Kasumi-1 (cell line): Measurements from ENCODE around the gene PTGR3.
"Not testable (repeated sequence)": the region's sequence is repeated elsewhere in the genome, so short reads cannot be mapped to it uniquely, and the experiment has no call there.

Experiments used
- DNase-seq, 2 experiments: peaks; one replicate each; lab custom pipeline; 2025; lab: John Stamatoyannopoulos, UW

PTGR3 gene

DNA sequence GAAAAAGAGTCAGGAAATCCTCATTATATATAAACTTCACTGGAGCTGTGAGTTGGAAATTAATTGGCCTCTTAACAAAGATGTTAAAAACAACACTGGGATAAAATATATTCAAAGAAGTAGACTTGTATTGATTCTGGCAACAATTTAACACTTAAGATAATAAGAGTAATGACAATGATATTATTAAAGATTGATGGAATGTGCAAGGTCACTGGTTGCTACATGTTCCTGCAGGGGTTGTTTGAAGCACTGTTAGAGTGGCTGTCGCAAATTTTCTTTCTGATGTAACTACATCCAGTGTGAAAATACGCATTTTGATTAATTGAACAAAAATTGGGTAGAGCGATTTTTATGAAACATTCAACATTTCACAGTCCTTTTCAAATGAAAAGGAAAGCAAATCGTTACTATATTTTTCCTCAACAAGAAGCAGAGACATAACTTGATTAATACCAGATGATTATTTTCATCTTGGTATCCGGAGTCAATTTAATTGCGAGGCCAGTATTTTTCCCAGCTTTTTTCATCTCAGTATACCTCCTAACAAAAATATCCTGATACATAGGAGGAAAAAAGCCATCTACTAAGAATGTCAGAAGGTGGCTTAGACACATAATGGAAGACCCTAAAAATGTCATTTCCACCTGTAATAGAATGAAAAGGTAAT lies 6.1 kb downstream of the PTGR3 start:
- no peak for DNase-seq

DNA sequence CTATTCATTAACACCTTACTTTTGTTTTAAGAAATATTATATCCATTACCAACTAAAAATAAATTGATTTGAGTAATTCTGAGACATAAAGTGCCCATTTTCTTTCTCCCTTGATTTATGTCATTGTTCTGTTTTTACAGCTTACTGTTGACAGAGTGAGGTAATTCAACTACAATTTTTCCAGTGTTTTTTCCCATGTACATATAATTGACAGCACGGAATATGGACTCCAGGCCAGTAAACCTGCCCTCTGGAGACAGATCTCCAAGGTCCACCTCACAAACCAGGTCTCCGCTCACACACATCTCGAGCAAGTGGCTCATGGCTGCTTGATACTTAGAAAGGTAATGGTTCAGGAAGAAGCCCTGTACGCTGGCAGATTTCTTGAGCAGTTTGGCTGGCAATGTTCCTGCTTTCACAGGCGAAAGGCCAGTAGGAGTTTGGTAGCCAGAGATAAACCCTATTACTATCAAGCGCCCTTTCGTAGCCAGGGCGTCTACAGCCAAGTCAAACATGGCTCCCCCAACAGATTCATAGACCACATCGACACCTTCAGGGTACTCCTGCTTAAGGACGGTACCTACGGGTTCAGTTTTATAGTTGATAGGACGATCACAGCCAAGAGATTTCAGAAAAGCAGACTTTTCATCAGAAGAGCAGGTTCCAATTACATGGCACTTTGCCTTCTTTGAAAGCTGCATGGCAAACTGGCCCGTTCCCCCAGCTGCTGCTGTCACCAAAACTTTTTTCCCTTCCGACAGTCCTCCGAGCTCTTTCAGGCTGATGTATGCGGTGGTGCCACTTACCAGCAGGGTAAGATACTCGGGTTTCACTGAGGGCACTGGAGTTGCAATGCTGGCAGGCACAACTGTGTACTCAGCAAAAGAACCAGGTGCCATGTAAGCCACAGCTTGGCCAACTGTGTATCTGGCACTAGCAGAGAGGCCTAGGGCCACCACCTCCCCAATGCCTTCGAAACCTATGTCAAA lies 7.4 kb downstream of the PTGR3 start:
- DNase-seq: no peak

DNA sequence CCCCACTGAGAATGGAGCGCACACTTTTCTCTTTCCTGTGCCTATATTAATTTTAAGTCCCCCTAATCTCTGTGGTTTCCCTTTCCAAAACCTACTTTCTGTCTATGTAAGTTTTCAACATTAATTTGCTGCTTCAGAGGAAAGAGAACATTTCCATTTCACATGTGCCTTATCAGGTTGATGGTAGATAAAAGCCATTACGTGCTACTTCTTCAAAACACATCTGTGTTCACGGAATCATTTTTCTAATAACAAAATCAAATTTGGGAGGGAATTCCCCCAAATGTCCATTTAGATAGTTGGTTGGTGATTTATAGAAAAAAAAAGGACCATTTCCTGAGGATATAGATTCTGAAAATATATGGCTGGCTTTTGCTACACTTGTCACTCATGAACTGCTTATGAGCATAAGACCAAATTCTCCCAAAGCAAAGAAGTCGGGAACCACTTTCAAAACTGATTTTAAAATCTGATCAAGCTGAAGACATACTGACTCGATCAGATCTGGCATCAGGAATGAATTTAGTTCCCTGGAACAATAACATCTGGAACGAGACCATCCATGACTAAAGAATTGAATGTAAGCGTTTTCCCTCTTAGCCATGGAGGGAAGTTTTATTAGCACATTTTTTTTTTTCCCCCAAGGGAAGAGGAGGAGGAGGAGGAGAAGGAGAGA lies 8.2 kb downstream of the PTGR3 start:
- DNase-seq: no peak

DNA sequence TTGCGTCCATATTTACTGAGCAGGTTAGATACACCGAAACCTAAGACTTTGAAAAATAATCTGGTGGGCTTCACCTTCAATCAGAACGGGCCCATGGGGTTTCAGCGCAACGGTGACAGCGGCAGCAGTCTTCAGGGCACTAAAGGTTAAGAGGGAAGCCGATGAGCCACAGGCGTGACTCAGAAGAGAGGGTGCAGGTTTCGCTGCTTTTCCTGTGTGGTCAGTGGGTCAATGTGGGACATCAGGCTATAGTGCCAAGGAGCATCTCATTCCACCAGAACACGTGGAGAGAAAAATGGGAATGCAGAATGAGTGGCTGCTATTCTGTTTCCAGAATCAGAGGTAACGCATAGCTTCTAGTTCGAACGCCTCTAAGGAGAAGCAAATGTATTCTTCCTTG lies 8.9 kb downstream of the PTGR3 start:
- DNase-seq: no peak

DNA sequence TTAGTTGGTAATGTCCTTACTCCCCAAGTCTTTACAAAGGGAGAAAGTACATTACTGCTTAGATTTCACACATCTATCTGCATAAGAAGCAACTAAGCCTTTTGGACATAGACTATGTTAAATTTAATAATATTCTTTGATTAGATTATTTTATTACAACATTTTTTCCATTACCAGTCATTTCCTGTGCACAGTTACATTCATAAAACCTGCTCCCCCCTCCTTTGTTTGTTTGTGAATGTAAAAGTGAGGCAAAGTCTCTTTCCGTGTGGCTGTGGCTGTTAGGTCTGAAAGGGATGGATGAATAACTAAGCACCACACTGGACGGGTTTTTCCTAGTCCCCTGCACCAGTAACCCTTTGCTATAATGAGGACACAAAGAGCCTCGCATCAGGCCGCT lies 9.6 kb downstream of the PTGR3 start:
- no peak for DNase-seq

DNA sequence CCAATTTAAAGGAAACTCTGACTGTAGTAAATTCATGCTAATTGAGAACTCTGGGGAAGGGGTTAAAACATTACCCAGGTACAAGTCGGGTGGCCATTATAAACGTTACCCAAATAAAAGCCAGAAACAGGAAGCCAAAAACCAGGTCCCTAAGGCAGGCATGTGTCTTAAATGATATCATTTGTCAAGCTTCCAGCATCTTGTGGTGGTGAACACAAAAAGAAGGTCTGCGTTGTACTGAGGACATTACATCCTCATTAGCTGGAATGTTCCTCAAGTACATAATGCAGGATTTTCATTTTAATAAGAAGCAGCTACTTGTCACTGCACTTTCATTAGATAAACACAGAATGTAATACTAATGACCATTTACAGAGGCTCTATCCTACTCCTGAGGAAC lies 10.9 kb downstream of the PTGR3 start:
- no peak for DNase-seq

DNA sequence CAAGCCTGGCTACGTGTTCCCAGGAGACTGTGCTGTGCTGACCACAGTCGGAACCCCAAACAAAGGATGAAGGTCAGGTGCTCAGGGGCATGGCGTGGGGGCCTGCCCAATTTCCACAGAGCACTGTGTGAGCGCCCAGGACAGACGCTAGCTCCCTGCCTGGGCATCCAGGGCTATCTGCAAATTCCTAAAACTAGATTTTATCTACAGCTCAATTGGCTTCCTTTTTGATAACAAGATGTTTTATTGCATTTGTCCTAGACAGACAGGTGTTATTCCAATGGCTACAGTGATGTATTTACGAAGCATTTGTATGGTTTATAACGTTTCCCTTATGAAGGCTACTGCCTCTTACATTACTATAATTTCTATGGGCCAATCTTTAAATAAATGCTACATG lies 16.0 kb downstream of the PTGR3 start:
- DNase-seq: no peak

DNA sequence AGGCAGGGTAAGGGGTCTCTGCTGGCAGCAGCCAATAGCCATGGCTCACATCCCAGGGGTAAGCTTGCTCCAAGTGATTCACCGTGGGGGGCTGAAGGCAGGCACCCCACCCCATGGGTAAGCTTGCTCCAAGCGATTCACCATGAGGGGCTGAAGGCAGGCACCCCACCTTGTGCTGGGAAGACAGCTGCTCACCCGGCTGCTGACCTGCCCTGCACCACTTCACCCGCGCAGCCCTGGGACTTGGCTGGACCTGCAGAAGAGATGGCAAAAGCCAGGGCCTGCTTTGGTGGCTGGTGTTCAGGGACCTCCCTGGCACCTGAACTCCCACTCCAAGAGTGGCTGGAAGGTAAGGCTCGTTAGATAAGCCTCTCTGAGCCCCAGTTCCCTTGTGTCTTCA lies 19.2 kb downstream of the PTGR3 start:
- no peak for DNase-seq

DNA sequence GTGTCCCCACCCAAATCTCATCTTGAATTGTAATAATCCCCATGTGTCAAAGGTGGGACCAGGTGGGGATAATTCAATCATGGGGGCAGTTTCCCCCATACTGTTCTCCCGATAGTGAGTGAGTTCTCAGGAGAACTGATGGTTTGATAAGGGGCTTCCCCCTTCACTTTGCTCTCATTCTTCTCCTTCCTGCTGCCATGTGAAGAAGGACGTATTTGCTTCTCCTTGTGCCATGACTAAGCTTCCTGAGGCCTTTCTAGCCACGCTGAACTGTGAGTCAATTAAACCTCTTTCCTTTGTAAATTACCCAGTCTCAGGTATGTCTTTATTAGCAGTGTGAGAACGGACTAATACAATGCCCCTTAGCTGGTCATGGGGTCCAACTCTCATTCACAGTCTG lies 21.2 kb downstream of the PTGR3 start:
- DNase-seq: not testable (repeated sequence)

DNA sequence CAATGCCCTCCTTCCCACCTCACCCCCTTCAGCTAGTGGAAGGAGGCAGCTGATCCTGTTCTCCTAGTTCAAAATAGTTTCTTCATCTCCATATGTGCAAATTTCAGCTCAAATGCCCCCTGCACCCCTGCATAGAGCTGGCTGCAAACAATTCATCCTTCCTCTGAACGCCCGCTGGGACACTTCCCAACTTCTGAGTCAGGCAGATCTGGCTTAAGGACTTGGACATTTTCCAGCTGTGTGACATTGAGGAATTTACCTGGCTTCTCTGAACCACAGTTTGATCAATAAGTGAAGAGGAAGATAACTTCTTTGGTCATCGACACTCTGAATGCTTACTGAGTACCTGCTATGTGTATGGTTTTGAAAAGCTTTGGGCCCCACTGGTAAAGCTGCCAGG lies 23.5 kb downstream of the PTGR3 start:
- DNase-seq: no peak

DNA sequence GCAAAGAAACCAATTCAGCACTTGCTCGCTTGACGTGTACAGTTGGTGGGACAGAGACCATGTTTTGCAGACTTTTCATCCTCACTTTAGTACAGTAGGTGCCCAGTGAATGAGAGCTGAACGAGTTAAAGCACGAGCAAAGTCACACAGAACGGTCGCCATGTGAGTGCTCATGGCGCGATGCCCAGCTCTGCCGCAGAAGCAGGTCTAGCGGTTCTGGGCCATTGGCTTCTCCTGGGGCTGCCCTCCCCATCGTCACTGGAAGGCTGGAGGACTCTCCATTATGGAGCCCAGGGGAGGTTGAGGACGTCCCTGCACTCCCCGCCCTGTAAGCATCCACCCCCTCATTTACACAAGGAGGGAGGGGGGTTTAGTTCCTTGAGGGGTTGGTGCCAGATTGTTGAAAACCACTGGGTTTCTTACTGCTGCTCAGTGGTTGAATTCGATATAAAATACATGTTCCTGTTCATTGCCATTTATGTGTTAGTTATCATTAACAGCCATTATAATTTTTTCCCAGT lies 24.9 kb downstream of the PTGR3 start:
- no peak for DNase-seq

DNA sequence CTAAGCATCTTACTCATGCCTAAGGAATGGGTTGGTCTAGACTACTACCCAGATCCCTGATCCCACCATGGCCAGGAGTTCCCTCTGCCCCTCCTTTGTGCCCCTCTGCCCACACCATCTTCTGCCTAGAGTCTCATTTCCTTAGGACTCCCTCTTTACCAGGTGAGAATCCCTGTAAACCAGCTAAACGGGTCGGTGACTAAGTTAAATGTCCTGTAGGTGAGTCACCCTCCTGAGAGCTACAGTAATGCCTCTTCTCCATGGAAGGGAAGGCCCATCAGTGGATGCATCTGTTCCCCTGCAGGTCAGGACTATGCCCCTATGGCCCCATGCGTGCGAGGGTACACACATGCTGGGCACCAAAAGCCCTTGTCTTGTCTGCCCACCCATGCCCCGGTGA lies 25.4 kb downstream of the PTGR3 start:
- no peak for DNase-seq

DNA sequence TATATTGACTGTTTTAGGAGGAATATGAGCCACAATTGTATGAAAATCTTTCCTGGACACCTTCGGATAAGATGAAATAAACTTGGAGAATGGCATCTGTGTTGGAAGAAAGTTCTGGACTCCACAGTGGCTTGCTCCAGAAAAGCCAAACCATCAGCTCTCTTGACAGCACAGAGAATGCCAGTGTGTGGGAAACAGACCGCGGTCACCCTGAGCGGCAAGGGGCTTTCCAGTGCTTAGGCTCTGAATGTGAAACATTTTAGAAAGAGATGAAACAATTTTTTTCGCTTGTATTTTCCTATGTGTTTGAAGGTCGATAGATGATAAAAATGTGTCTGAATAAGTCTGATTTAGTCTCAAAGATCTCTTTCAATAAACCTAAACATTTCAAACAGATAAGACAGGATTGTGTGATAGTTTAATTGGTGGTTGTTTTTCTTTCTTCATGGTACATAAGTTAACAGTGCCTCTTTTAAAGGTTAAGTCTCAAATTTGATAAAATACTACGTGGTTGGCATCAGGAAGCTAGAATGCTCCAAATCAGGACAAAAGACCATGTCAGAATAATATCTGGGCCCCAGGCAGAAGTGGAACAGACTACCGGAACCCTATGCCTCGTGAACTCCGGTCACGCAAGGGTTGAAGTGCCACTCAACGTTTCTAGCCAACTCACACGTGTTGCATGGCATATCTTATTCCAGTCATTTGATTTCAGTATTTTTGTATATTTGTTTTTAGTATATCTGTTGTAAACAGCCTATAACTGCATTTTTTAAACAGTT lies 28.9 kb downstream of the PTGR3 start:
- no peak for DNase-seq

DNA sequence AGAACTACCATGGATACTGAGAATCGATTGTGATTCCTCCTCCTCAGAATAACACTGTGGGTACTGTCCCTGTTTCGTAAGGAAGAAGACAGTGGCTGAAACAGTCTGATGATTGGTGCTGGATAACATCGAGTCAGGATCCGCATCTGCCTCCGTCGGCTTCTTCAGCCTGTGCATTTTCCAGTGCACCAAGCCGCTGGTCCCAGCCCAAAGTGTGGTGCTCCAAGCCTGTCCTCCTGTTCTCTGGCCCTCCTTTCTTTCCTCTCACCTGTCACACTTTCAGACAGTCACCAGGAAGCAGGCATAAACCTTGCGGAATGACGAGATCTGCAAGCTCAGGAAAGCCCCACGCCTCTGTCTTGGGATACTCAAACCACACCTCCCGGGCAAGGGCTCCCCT lies 30.6 kb downstream of the PTGR3 start:
- no peak for DNase-seq

DNA sequence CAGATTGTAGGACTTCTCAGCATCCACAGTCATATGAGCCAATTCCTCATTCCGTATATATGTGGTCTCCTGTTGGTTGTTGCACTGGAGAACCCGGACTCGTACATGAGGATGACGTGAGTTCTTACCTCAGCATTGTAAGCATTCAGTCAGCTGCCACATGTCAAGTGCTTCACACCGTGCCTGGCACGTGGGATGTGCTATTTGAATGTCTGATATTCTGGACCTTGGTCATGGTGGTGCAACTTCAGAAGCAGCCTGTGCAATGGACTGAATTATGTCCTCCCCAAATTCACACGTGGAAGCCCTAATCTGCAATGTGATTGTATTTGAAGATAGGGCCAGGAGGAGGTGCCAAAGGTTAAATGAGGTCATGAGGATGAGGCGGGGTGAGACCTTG lies 32.1 kb downstream of the PTGR3 start:
- no peak for DNase-seq

DNA sequence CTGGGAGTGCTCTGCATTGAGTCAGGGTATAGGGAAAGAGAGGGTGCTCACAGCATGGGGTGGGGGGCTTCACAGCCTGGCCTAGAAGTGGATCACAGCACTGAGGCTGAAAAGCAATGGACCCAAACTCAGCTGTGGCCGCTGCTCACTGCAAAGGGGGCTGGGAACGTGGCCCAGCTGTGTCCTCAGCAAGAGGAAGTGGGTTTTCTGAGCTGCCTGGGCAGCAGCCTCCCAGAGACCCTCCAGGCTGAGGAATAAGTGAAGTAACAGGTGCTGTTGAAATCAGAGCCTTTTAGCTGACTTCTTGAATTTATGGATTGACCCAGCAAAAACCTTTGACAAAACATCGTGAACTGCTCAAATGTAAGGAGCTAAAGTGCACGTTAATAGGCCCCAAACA lies 35.2 kb downstream of the PTGR3 start:
- DNase-seq: no peak

DNA sequence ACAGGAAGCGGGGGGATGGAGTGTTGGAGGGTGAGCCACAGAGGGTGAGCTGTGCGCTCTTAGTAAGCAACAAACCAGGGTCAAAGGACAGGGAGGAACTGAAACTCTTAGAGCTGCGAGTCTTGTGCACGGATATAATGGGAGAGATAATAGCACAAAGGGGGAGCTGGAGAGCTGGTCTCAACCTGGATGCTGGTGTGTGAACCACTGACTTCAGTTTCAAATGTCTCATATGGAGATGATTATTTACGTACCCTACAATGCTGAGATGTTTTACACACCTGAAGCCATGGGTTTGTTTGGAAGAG lies 35.9 kb downstream of the PTGR3 start:
- DNase-seq: peak; percentile 4 to 5

DNA sequence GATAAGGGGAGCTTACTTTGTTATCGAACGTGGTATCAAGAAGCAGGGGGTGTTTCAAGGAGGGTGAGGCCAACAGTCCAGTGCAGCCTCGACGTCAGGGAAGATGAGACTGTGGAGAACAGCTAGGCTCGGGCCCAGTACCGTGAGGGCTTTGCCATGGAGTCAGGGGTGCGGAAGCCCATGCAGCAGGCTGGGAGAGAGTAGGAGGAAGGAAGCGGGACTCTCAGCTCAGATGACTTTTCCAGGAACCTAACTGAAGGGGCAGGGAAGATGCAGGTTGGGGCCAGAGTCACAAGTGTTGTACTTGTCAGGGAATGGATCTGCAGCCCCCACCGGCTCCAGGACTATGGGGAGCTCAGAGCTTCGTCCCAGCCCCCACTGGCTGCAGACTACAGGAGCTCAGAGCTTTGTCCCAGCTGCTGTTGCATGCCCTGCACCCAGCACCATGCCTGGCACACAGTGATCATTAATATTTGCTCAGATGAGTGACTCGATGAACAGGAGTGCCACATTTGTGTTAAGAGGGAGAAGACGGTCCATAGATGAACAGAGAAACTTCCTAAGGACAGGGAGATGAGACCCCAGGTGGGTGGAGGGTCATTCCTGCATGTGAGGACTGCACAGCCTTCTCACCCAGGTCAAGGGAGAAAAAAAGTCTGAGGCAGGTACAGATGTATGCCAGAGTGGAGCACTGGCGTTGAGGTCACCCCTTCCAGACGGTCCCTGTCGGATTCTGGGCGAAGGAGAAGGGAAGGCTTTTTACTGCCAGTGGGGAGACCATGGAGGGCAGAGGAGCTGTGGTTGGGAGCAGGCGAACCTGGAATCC lies 36.4 kb downstream of the PTGR3 start:
- no peak for DNase-seq

DNA sequence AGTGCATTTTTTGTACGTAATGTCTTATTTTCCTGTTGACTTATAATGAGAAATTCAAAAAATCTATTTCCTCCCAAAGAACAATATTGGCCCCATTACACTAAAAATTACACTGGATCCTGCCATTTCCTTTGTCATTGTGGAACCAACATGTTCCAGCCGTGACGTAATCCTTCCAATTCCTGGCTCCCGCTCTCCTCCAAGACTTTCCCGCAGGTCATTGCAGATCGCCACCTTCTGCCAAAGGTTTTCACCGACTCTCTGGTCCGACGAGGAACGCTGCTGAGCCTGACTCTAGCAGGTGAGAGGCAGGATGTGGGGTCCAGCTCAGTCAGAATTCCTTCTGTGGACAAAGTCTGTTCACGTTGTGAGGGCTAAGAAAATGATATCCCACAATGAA lies 38.0 kb downstream of the PTGR3 start:
- DNase-seq: no peak

DNA sequence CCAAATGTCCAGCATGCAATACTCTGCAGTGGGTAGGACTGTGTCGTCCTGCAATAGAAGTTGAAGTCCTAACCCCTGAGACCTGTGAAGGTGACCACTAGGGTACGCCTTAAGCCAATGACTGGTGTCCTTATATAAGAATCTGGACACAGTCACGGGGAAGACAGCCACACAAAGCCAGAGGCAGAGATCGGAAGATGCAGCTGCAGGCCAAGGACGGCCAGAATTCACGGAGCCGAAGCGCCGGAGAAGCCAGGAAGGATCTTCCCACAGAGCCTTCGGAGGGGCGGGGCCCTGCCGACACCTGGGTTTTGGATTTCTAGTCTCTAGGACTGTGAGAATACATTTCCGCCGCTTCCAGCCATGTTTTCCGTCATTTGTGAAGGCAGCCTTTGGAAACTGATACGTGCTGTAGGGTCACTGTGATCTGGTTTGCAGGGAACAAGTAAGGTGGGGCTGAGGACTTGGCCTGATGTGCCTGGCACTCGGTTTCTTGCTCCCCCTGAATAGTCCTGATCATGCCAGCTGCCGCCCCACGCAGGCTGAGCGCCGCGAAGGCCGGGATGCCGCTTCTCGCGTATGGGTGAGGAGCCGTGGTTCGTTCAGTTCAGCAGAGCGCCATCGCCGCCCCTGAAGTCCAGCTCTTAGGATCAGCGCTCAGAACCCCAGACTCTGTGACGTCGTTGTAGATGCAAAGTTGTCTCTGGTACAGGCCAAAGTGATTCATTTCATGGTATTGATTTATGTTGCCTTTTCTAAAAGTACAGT lies 38.7 kb downstream of the PTGR3 start:
- no peak for DNase-seq
